ENCODE measurements around the gene WWC2.
"Not testable (repeated sequence)": the region's sequence is repeated elsewhere in the genome, so short reads cannot be mapped to it uniquely, and the experiment has no call there.

- not testable (repeated sequence) for TF ChIP-seq POLR2A (IDR thresholded peaks at IDR 0.05)
- TF ChIP-seq, protein P1, sequence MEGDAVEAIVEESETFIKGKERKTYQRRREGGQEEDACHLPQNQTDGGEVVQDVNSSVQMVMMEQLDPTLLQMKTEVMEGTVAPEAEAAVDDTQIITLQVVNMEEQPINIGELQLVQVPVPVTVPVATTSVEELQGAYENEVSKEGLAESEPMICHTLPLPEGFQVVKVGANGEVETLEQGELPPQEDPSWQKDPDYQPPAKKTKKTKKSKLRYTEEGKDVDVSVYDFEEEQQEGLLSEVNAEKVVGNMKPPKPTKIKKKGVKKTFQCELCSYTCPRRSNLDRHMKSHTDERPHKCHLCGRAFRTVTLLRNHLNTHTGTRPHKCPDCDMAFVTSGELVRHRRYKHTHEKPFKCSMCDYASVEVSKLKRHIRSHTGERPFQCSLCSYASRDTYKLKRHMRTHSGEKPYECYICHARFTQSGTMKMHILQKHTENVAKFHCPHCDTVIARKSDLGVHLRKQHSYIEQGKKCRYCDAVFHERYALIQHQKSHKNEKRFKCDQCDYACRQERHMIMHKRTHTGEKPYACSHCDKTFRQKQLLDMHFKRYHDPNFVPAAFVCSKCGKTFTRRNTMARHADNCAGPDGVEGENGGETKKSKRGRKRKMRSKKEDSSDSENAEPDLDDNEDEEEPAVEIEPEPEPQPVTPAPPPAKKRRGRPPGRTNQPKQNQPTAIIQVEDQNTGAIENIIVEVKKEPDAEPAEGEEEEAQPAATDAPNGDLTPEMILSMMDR (IDR thresholded peaks at IDR 0.05): not testable (repeated sequence)
Observed at GRCh38 chr4:183121660-183122059, 22.6 kb downstream of the WWC2 start.

Data from esophagus squamous epithelium (tissue), 4 donors.